ENCODE results near the gene GABRB2. TPM values are rescaled to one million over a fixed set of nuclear protein-coding genes. Genes with fewer than 3 reads are reported as not detected.
A peak's percentile ranks its signal among the peaks of the same experiment; 100 is the strongest.

GABRB2 gene
- polyA plus RNA-seq, 3 donors = 2.0 to 2.1 (median 2.0) TPM

- no peak for DNase-seq (ENCODE audit: low read depth in 3 of 3, low spot score in 2 of 3)
These were observed 64.6 kb downstream of the GABRB2 start for GRCh38 chr5:161481922-161482321.

DNA sequence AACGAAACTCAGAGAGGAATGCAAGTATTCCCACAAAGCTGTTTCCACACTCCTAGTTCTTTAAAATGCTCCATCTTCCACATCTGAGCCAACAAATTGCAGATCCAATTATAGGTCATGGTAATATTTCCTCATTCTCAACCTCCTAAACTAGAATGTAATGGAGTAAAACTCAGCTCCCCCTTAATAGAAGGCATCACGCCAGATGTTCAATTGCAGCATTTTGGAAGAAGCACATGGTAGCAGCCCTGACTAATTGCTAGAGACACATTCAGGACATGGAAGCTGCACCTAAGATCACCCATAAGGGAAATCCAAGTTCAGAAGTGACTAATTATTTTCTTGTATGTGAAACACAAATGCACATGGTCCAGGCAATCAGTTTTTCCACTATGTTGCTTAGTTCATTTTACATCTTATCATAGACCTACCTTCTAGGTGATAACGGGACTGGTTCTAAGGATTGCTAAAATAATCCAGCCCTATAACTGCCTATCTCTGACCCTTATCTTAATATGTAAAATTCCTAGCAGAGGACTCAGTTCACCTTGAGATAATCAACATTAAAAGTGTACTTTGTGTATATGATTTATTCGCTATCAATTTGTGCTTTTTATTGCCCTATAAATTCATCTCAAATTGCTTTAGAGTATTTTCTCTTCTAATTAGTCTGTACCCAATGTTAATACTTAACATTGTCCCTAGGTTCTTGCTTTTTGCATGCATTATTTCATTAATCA is 75.1 kb downstream of the GABRB2 start:
- DNase-seq (ENCODE audit: low read depth in 3 of 3, low spot score in 2 of 3) = no peak

DNA sequence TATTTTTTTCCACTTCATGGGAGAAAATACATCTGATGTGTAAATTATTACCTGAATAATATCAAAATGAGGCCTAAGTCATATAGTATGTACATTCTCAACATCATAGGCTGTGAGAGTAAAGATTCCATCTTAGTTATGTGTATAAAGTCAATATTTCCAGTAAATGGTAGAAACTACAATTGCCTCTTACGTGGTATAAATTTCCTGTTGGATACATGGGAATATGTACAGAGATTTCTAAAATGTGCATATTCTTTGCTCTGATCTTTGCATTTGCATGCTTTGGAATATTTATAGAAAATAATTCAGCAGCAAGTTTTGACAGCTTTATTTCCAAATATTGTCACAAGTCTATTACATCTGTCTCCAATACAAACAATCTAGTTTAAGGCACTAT is 78.8 kb downstream of the GABRB2 start:
- DNase-seq (ENCODE audit: low read depth in 3 of 3, low spot score in 2 of 3) = no peak

- DNase-seq (ENCODE audit: low read depth in 3 of 3, low spot score in 2 of 3) = no peak
These were observed 85.8 kb downstream of the GABRB2 start for GRCh38 chr5:161460741-161461140.

DNA sequence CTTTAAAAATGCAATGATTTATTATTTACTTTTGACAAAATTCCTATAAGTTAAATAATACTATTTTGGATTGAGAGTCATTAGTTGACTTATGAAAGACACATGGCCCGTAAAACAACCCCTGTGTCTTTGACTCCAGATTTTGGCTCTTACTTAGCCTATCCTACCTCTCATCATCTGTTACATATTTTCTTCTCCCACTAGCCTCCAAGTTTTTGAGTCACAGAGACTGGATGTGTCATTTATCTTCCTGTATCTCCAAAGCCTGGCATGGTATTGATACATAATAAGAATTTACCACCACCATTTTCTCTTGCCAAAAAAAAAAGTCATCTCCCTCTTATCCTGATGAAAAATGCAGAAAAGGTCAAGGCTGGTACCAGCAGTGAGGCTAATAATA is 99.9 kb downstream of the GABRB2 start:
- DNase-seq (ENCODE audit: low read depth in 3 of 3, low spot score in 2 of 3) = no peak

- no peak for DNase-seq (ENCODE audit: low read depth in 3 of 3, low spot score in 2 of 3)
These were observed 104.1 kb downstream of the GABRB2 start for GRCh38 chr5:161442471-161442870.

DNA sequence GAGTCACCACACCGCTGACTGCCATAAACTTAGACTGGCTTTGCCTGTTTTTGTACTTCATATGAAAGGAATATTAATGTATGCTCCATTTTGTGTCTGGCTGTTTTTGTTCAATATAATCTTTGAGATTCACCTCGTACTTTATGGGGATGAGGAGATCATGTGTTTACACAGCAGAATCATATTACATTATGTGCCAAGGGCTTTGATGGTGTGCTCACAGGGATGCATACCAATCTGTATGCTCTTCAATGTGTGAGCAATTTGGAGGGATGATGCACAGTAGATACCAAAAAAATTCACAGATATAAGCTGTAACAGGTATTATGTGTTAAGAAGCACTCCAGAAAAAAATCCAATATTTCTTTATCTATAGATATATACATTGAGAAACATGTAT is 113.7 kb downstream of the GABRB2 start:
- DNase-seq (ENCODE audit: low read depth in 3 of 3, low spot score in 2 of 3) = no peak

DNA sequence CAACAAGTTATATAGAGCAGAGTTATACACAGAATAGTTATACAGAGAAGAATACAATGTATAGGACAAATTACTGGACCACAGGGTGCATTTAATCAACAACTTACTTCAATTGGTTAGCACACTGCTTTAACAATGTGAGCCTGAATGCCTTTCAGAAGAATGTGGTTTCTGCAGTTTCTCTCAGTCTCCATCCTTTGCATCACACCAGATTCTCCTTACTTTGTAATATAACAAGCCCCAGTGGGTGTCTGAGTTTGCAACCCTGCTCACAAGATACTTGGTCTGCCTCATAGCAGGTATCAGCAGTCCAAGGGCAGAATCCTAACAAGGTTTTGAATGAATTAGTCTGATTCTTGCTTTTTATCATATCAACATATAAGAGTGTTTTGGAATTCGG is 114.6 kb downstream of the GABRB2 start:
- DNase-seq (ENCODE audit: low read depth in 3 of 3, low spot score in 2 of 3) = no peak

DNA sequence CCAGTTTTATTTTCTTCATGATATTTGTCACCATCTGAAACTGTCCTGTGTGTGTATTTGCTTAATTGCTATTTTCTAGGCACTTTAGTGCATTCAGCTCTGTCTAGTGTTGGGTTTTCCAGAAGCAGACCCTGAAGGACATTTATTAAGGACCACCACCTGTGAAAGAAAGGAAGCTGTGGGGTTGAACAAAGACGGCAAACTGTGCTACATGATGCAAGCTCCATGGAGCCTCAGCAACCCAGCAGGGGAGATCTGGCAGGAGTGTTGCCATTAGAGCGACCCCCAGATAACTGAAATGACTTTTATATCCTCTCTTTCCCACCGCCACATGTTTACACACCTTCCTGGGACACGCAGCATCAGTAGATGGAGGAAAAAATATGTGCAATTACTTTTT is 125.5 kb downstream of the GABRB2 start:
- DNase-seq (ENCODE audit: low read depth in 3 of 3, low spot score in 2 of 3) = no peak

GRCh38 chr5:161420521-161420920 is 126.0 kb downstream of the GABRB2 start:
- peak in 1 of 3 donors; percentile 6 for DNase-seq (ENCODE audit: low read depth in 3 of 3, low spot score in 2 of 3)

DNA sequence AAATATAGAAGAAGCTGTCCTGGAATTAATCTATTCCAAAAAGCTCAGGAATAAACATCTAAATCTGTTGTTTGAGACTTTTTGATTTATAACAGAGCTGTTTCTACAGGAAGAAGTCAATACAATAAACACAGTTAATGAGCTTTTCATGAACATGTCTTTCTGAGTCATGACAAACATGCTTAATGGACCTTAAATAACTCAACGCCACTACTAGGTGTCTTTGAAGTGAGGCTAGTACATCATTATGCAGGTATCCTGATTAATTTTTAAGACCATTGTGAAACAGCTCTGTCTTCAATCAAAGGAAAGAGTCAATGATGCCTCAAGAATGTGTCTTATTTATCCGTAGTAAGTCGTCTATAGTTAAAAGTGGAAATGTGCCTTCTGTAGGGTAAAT is 131.6 kb downstream of the GABRB2 start:
- DNase-seq (ENCODE audit: low read depth in 3 of 3, low spot score in 2 of 3) = no peak

- no peak for DNase-seq (ENCODE audit: low read depth in 3 of 3, low spot score in 2 of 3)
These were observed 132.5 kb downstream of the GABRB2 start for GRCh38 chr5:161414037-161414436.

GRCh38 chr5:161412792-161413191 is 133.7 kb downstream of the GABRB2 start:
- DNase-seq (ENCODE audit: low read depth in 3 of 3, low spot score in 2 of 3) = no peak

DNA sequence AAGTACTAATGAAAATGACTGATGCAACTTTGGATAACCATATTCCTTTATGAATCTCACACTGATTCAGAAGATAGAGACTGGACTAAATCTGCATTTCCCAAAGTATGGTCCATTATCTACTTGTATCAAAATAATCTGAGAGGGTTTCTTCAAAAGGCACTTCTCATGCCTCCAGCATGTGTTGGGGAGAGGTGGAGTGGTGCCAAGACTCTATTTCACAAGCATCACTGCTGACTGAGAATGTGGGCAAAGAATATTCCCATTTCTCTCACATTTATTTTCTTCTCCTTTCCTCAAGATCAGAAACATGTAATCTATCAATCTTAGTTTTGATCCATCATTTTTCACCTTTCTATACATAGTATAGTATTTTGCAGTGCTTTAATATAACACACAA is 135.4 kb downstream of the GABRB2 start:
- no peak for DNase-seq (ENCODE audit: low read depth in 3 of 3, low spot score in 2 of 3)

DNA sequence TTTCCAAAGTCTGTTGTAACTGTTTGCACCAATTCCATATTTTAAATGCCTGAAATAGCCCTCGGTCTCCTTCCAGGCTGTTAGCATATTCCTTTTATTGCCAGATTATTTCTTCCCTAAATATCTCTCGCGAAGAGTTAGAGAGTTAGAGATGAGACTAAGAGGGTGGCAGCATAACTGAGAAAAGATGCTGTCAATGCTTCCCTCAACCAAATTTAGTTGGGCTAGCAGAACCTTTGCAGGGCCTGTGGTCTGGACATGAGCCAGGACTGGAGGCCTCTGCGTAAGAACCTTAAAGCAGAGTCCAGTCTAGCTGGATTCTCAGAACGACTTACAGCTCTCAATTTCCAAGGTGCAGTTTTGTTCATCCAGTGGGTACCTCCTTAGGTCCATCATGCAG is 135.9 kb downstream of the GABRB2 start:
- no peak for DNase-seq (ENCODE audit: low read depth in 3 of 3, low spot score in 2 of 3)

GRCh38 chr5:161409471-161409870 is 137.1 kb downstream of the GABRB2 start:
- no peak for DNase-seq (ENCODE audit: low read depth in 3 of 3, low spot score in 2 of 3)

GRCh38 chr5:161406880-161407279 is 139.6 kb downstream of the GABRB2 start:
- DNase-seq (ENCODE audit: low read depth in 3 of 3, low spot score in 2 of 3) = no peak

DNA sequence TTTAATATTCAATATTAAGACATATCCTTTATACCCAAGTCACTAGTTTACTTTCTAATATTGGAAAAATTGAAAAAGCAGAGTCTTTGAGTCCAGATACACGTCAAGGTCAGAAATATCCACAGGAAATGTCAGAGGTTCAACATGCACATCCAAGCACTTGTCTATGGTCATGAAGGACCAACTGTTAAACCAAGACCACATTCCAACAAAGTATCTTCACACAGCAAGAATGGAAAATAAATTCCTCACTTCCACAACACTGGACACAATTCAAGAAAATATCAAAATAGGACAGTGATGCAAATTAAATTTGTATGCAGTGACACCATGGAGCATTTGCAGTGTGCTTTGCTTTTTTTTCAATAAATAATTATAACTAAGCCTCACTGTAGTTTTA is 142.5 kb downstream of the GABRB2 start:
- DNase-seq (ENCODE audit: low read depth in 3 of 3, low spot score in 2 of 3) = no peak

- no peak for DNase-seq (ENCODE audit: low read depth in 3 of 3, low spot score in 2 of 3)
These were observed 143.4 kb downstream of the GABRB2 start for GRCh38 chr5:161403121-161403520.

DNA sequence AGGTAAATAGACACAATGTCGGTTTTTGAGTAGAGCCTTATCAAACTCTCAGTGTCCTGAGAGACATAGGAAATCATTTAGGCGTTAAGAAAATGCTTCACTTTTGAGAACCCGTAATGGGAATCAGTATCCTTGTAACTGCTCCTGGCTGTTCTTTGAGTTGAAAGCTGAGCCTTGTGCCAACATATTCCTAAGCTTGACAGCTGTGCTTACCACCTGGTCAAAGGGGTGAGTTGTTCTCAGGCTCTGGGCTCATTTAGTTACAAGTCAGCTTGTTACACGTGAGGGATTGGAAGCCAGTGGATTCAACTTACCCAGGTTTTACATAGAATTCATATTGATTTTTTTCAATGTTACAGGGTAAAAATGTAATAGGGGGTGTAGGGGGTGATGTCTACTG is 145.9 kb downstream of the GABRB2 start:
- DNase-seq (ENCODE audit: low read depth in 3 of 3, low spot score in 2 of 3) = no peak

- DNase-seq (ENCODE audit: low read depth in 3 of 3, low spot score in 2 of 3) = no peak
These were observed 146.4 kb downstream of the GABRB2 start for GRCh38 chr5:161399996-161400562.

DNA sequence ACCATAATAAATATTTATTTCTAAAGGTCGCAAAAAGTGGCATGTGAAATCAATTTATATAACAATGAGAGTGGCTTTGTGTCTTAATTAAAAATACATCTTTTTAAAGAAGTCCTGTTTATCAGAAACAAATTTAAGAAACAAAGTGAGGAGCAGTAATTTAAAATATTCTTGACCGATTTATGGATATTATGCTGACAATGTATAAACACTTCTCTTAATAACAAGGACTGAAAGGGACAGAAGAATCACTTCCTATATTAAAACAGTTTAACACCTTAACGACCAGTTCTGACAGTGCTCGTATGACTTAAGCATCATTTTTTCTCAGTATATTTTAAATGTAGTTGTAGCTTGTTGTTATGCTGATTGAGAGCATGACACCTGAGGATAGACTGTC is 149.1 kb downstream of the GABRB2 start:
- DNase-seq (ENCODE audit: low read depth in 3 of 3, low spot score in 2 of 3) = no peak

GRCh38 chr5:161396171-161396570 is 150.4 kb downstream of the GABRB2 start:
- DNase-seq (ENCODE audit: low read depth in 3 of 3, low spot score in 2 of 3) = no peak
